OCI-LY7 (cell line): ENCODE data around the gene CORO2B.

ENCODE experiments used
- EZH2phosphoT487 ChIP-seq: fragments of 200-600 bp; sonication (generic); IDR thresholded peaks from 2 replicates; pipeline ENCODE4 v1.6.1; 2018; ENCODE audit warnings: low read depth, borderline replicate concordance, mild to moderate bottlenecking, mixed run types, antibody characterized with exemption, low read length, moderate library complexity, mixed read lengths
- TF ChIP-seq, protein P1 (sequence below): fragments of 200-600 bp; sonication (generic); conservative IDR thresholded peaks from 2 replicates; pipeline ENCODE4 v1.5.1; 2014; ENCODE audit warnings: mild to moderate bottlenecking, antibody characterized with exemption, low read length, moderate library complexity, mixed read lengths

GRCh38 chr15:68617001-68617400 is 38.2 kb downstream of the CORO2B start:
- TF ChIP-seq, protein P1, sequence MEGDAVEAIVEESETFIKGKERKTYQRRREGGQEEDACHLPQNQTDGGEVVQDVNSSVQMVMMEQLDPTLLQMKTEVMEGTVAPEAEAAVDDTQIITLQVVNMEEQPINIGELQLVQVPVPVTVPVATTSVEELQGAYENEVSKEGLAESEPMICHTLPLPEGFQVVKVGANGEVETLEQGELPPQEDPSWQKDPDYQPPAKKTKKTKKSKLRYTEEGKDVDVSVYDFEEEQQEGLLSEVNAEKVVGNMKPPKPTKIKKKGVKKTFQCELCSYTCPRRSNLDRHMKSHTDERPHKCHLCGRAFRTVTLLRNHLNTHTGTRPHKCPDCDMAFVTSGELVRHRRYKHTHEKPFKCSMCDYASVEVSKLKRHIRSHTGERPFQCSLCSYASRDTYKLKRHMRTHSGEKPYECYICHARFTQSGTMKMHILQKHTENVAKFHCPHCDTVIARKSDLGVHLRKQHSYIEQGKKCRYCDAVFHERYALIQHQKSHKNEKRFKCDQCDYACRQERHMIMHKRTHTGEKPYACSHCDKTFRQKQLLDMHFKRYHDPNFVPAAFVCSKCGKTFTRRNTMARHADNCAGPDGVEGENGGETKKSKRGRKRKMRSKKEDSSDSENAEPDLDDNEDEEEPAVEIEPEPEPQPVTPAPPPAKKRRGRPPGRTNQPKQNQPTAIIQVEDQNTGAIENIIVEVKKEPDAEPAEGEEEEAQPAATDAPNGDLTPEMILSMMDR: no peak
- no peak for TF ChIP-seq EZH2phosphoT487
